H9 (cell line): ENCODE data around the gene ERP29. TPM values are rescaled to one million over a fixed set of nuclear protein-coding genes. Genes with fewer than 3 reads are reported as not detected.
"Not testable (repeated sequence)": the region's sequence is repeated elsewhere in the genome, so short reads cannot be mapped to it uniquely, and the experiment has no call there.

Experiments
- DNase-seq: peaks from one replicate; pipeline ENCODE4 v3.0.0-alpha.2; 2017
- H2AFZ ChIP-seq: one replicate; pipeline ENCODE4 v1.6.1; 2013; ENCODE audit warnings: mild to moderate bottlenecking, low read length, control low read depth, moderate library complexity
- H2AK5ac ChIP-seq: 2 replicates; pipeline ENCODE4 v1.6.1; 2013; ENCODE audit warnings: low read length, control low read depth, mixed read lengths; ENCODE audit not compliant: insufficient read length
- H2BK120ac ChIP-seq: one replicate; pipeline ENCODE4 v1.6.1; 2013; ENCODE audit warnings: low read depth, mild to moderate bottlenecking, low read length, control low read depth, inconsistent platforms; ENCODE audit not compliant: poor library complexity, severe bottlenecking
- H2BK12ac ChIP-seq: 2 replicates; pipeline ENCODE4 v1.6.1; 2013; ENCODE audit warnings: low read length, control low read depth, mixed read lengths, low read depth; ENCODE audit not compliant: insufficient read length
- H2BK15ac ChIP-seq: 2 replicates; pipeline ENCODE4 v1.6.1; 2013; ENCODE audit warnings: low read depth, low read length, control low read depth
- H2BK20ac ChIP-seq: one replicate; pipeline ENCODE4 v1.6.1; 2013; ENCODE audit warnings: low read depth, mild to moderate bottlenecking, low read length, control low read depth, inconsistent platforms; ENCODE audit not compliant: poor library complexity, severe bottlenecking
- H2BK5ac ChIP-seq: 2 replicates; pipeline ENCODE4 v1.6.1; 2013; ENCODE audit warnings: low read length, control low read depth, mixed read lengths; ENCODE audit not compliant: insufficient read length
- H3K14ac ChIP-seq: 2 replicates; pipeline ENCODE4 v1.6.1; 2013; ENCODE audit warnings: low read length, control low read depth; ENCODE audit not compliant: insufficient read depth
- H3K18ac ChIP-seq: 2 replicates; pipeline ENCODE4 v1.6.1; 2013; ENCODE audit warnings: low read depth, mild to moderate bottlenecking, mixed read lengths, low read length, control low read depth; ENCODE audit not compliant: insufficient read length
- H3K23ac ChIP-seq: 2 replicates; pipeline ENCODE4 v1.6.1; 2013; ENCODE audit warnings: low read length, control low read depth, mixed read lengths, low read depth; ENCODE audit not compliant: insufficient read length
- H3K23me2 ChIP-seq: 2 replicates; pipeline ENCODE4 v1.6.1; 2013; ENCODE audit warnings: low read depth, mild to moderate bottlenecking, mixed read lengths, low read length, control low read depth; ENCODE audit not compliant: insufficient read length, poor library complexity, severe bottlenecking
- H3K27ac ChIP-seq: 2 replicates; pipeline ENCODE4 v1.5.1; 2013; ENCODE audit warnings: low read length, control low read depth, mixed read lengths, low read depth; ENCODE audit not compliant: insufficient read length
- H3K27me3 ChIP-seq: 2 replicates; pipeline ENCODE4 v1.6.1; 2013; ENCODE audit warnings: low read length, control low read depth, inconsistent platforms; ENCODE audit not compliant: insufficient read depth
- H3K4ac ChIP-seq: 2 replicates; pipeline ENCODE4 v1.6.1; 2013; ENCODE audit warnings: low read depth, mild to moderate bottlenecking, control low read depth, inconsistent platforms, low read length, moderate library complexity
- H3K4me1 ChIP-seq: 2 replicates; pipeline ENCODE4 v1.6.1; 2013; ENCODE audit warnings: low read length, control low read depth, inconsistent platforms; ENCODE audit not compliant: insufficient read depth
- H3K4me2 ChIP-seq: 2 replicates; pipeline ENCODE4 v1.6.1; 2013; ENCODE audit warnings: low read length, control low read depth, mixed read lengths; ENCODE audit not compliant: insufficient read length, insufficient read depth
- H3K56ac ChIP-seq: 2 replicates; pipeline ENCODE4 v1.6.1; 2013; ENCODE audit warnings: low read depth, mild to moderate bottlenecking, mixed read lengths, low read length, control low read depth; ENCODE audit not compliant: insufficient read length
- H3K79me1 ChIP-seq: 2 replicates; pipeline ENCODE4 v1.6.1; 2013; ENCODE audit warnings: low read depth, mild to moderate bottlenecking, moderate library complexity, low read length, control low read depth, inconsistent platforms; ENCODE audit not compliant: insufficient read depth, poor library complexity, severe bottlenecking
- H3K79me2 ChIP-seq: 2 replicates; pipeline ENCODE4 v1.6.1; 2013; ENCODE audit warnings: low read length, control low read depth, inconsistent platforms; ENCODE audit not compliant: insufficient read depth
- H3K9ac ChIP-seq: 2 replicates; pipeline ENCODE4 v1.6.1; 2013; ENCODE audit warnings: low read length, control low read depth, mixed read lengths; ENCODE audit not compliant: insufficient read length; ENCODE audit errors: extremely low read depth
- H3K9me3 ChIP-seq: one replicate; pipeline ENCODE4 v1.6.1; 2013; ENCODE audit warnings: low read depth, low read length, inconsistent platforms; ENCODE audit not compliant: control insufficient read depth
- H3T11ph ChIP-seq: one replicate; pipeline ENCODE4 v1.6.1; 2013; ENCODE audit warnings: mild to moderate bottlenecking, low read length, control low read depth, inconsistent platforms
- H4K20me1 ChIP-seq: one replicate; pipeline ENCODE4 v1.6.1; 2013; ENCODE audit not compliant: control insufficient read depth, insufficient read length, insufficient read depth
- H4K5ac ChIP-seq: 2 replicates; pipeline ENCODE4 v1.6.1; 2013; ENCODE audit warnings: low read depth, mild to moderate bottlenecking, mixed read lengths, low read length, control low read depth; ENCODE audit not compliant: insufficient read length
- H4K8ac ChIP-seq: replicated peaks from 2 replicates; pipeline ENCODE4 v1.6.1; 2013; ENCODE audit warnings: low read length, control low read depth, mixed read lengths, low read depth; ENCODE audit not compliant: insufficient read length
- H4K91ac ChIP-seq: 2 replicates; pipeline ENCODE4 v1.6.1; 2013; ENCODE audit warnings: low read depth, mild to moderate bottlenecking, moderate library complexity, mixed read lengths, low read length, control low read depth; ENCODE audit not compliant: insufficient read length
- H3K27ac Mint-ChIP-seq, 3 experiments: 2 replicates in 2 of 3; 3 replicates in 1 of 3; pipeline ENCODE4 v1.8.0; 2020 to 2021; ENCODE audit warnings: mixed read lengths in 3 of 3, mild to moderate bottlenecking in 1 of 3, moderate library complexity in 1 of 3
- H3K27me3 Mint-ChIP-seq: 2 replicates; pipeline ENCODE4 v1.8.0; 2021; ENCODE audit warnings: low read depth, mild to moderate bottlenecking, moderate library complexity, mixed read lengths
- H3K36me3 Mint-ChIP-seq, 3 experiments: 2 replicates in 2 of 3; 3 replicates in 1 of 3; pipeline ENCODE4 v1.8.0; 2020 to 2021; ENCODE audit warnings: low read depth in 3 of 3, mixed read lengths in 3 of 3; ENCODE audit not compliant: insufficient read depth in 1 of 3
- H3K4me1 Mint-ChIP-seq, 2 experiments: 2 replicates each; pipeline ENCODE4 v1.8.0; 2020; ENCODE audit warnings: mixed read lengths in 2 of 2
- H3K4me3 Mint-ChIP-seq, 2 experiments: 2 replicates in 1 of 2; 3 replicates in 1 of 2; pipeline ENCODE4 v1.8.0; 2020 to 2021; ENCODE audit warnings: mild to moderate bottlenecking in 2 of 2, mixed read lengths in 2 of 2, moderate library complexity in 1 of 2
- H3K9me3 Mint-ChIP-seq, 2 experiments: 2 replicates in 1 of 2; 3 replicates in 1 of 2; pipeline ENCODE4 v1.8.0; 2020; ENCODE audit warnings: mild to moderate bottlenecking in 2 of 2, mixed read lengths in 2 of 2, moderate library complexity in 1 of 2
- CTCF ChIP-seq: fragments of 200-600 bp; sonication (generic); conservative IDR thresholded peaks from 3 replicates; pipeline ENCODE4 v1.8.0; 2021; ENCODE audit warnings: antibody characterized with exemption, mild to moderate bottlenecking
- WGBS: extraction: QIAGEN DNeasy Blood & Tissue Kit; methylation state at CpG from one replicate; pipeline ENCODE4 v1.1.7; 2013; ENCODE audit warnings: missing lambda C conversion rate, low lambda C conversion rate, mixed read lengths; ENCODE audit not compliant: insufficient read length; ENCODE audit errors: extremely low coverage; 5-methylcytosine and 5-hydroxymethylcytosine counted together
- total RNA-seq: library from RNA; stranded (reverse); gene quantifications from 2 replicates; pipeline ENCODE4 v1.2.1, GENCODE V29; 2021

The ERP29 gene
- total RNA-seq, 1 experiment from 2014 or later: 160 TPM

GRCh38 chr12:111998015-111998414, 15.2 kb upstream of the ERP29 start:
- no CpG with 5 or more reads among the region's 4 CpGs for WGBS
- H3K56ac ChIP-seq: no peak overlapping the region
- no peak for DNase-seq
- no peak overlapping the region for H2BK120ac ChIP-seq
- Mint-ChIP-seq H3K4me1 (peaks cover 5 to 7% of the 10 kb centered on the region in 2 experiments; a peak in 2 of 4 replicates), H3K36me3 (no peaks in the 10 kb centered on the region), H3K27ac (no peak overlapping the region), H3K9me3 (no peaks in the 10 kb centered on the region), H3K27me3 (no peaks in the 10 kb centered on the region), H3K4me3 (no peak overlapping the region)
- no peak overlapping the region for H3T11ph ChIP-seq
- no peaks in the 10 kb centered on the region for H3K23me2 ChIP-seq
- no peak overlapping the region for H2AFZ ChIP-seq
- no peak overlapping the region for H3K27ac ChIP-seq
- H4K8ac ChIP-seq: no peak overlapping the region
- no peak for TF ChIP-seq CTCF
- H3K79me1 ChIP-seq: no peaks in the 10 kb centered on the region
- H2BK15ac ChIP-seq: no peak overlapping the region
- H3K4me2 ChIP-seq: no peak overlapping the region
- H2BK5ac ChIP-seq: no peak overlapping the region
- no peaks in the 10 kb centered on the region for H3K79me2 ChIP-seq
- no peaks in the 10 kb centered on the region for H3K27me3 ChIP-seq
- H2BK20ac ChIP-seq: no peak overlapping the region
- no peaks in the 10 kb centered on the region for H4K20me1 ChIP-seq
- no peak overlapping the region for H4K5ac ChIP-seq
- no peak overlapping the region for H3K9ac ChIP-seq
- no peaks in the 10 kb centered on the region for H3K9me3 ChIP-seq
- H3K14ac ChIP-seq: no peak overlapping the region
- no peaks in the 10 kb centered on the region for H3K4me1 ChIP-seq
- no peak overlapping the region for H3K18ac ChIP-seq
- H3K4ac ChIP-seq: no peak overlapping the region
- no peak overlapping the region for H4K91ac ChIP-seq
- H2AK5ac ChIP-seq: no peak overlapping the region
- H3K23ac ChIP-seq: no peak overlapping the region
- H2BK12ac ChIP-seq: no peak overlapping the region

- not testable (repeated sequence) for H3K56ac ChIP-seq, H4K8ac ChIP-seq, H3K27me3 Mint-ChIP-seq, H2BK15ac ChIP-seq, H3K79me2 ChIP-seq, H3K23ac ChIP-seq, H3K27ac Mint-ChIP-seq, H2AFZ ChIP-seq, H3K14ac ChIP-seq, DNase-seq, H3K9ac ChIP-seq, H2BK120ac ChIP-seq, H3K23me2 ChIP-seq, H3K18ac ChIP-seq, H3K79me1 ChIP-seq, H4K91ac ChIP-seq, H3K4me3 Mint-ChIP-seq, H3K9me3 Mint-ChIP-seq, H2AK5ac ChIP-seq, H3K36me3 Mint-ChIP-seq, H3K9me3 ChIP-seq, H3K27me3 ChIP-seq, H4K5ac ChIP-seq, H2BK5ac ChIP-seq, H4K20me1 ChIP-seq, H3K4me2 ChIP-seq, H3K4me1 ChIP-seq, H3K27ac ChIP-seq, H3K4me1 Mint-ChIP-seq, H3T11ph ChIP-seq, H2BK12ac ChIP-seq, H2BK20ac ChIP-seq, H3K4ac ChIP-seq
- no CpG with 5 or more reads among the region's 9 CpGs for WGBS
Observed at GRCh38 chr12:111999129-111999528, 14.1 kb upstream of the ERP29 start.
